ENCODE results near the gene SULT1C2. TPM values are rescaled to one million over a fixed set of nuclear protein-coding genes. Genes with fewer than 3 reads are reported as not detected.

SULT1C2 gene
- total and polyA plus RNA-seq, 9 of the 15 experiments (the other 6 are each of a cell fraction or from before 2014, with no cell fraction given) = 0.22 TPM; not detected in 8

- no peak for TF ChIP-seq SIN3A (IDR thresholded peaks at IDR 0.05; ENCODE audit: borderline replicate concordance in 2 of 2, control insufficient read depth in 1 of 2, low read depth in 2 of 2, low read length in 2 of 2)
- no peak for TF ChIP-seq FOS (IDR thresholded peaks at IDR 0.05; ENCODE audit: extremely low read depth, insufficient read length)
- TF ChIP-seq HDAC6 (IDR thresholded peaks at IDR 0.05; ENCODE audit: low read depth, low read length) = no peak
- no peak for TF ChIP-seq ZNF592 (IDR thresholded peaks at IDR 0.05)
- TF ChIP-seq MTA1 (IDR thresholded peaks at IDR 0.05; ENCODE audit: borderline replicate concordance) = no peak
- TF ChIP-seq HMG20B (CRISPR knock-in tag; IDR thresholded peaks at IDR 0.05) = no peak
- TF ChIP-seq RAD21 (CRISPR knock-in tag; conservative IDR thresholded peaks at IDR 0.05 in 1 of 2, IDR thresholded peaks at IDR 0.05 in 1 of 2) = no peak
These were observed 41.1 kb downstream of the SULT1C2 start (continued) for GRCh38 chr2:108329771-108330170.
